NCI-H146 (cell line): ENCODE measurements around the gene CCDC146.

Experiments used
- DNase-seq: peaks from one replicate; lab custom pipeline; 2025; lab: John Stamatoyannopoulos, UW

The CCDC146 gene

DNA sequence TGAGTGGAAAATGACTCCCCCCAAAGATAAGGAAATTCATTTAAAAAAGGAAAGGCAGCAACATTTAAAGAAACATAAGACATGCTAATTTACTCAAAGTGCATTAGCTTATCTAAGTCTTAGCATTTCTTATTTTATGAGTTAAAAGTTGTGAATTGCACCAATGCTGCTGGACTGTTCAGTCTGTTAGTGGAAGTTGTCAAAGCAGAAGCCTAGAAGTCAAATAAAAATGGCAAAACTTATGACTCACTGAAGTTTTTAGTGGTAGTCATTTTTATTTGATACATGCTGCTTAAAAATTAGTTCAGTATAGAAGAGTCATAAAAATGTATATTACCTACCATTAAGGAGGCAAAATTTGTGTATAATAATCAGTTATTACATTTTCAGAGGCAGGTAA lies 168.0 kb downstream of the CCDC146 start:
- DNase-seq: no peak

- no peak for DNase-seq
Measured at GRCh38 chr7:77293046-77293445, 170.6 kb downstream of the CCDC146 start.

DNA sequence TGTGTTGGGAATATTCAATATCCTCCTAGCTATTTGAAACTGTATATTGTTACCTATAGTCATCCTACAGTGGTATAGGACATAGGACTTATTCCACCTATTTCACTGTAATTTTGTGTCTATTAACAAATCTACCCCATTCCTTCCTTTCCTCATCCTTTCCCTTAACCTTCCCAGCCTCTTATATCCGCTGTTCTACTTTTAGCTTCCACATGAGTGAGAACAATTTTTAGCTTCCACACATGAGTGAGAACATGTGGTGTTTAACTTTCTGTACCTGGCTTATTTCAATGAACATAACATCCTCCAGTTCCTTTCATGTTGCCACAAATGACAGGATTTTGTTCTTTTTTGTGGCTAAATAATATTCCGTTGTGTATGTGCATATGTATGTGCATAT lies 173.1 kb downstream of the CCDC146 start:
- no peak for DNase-seq

DNA sequence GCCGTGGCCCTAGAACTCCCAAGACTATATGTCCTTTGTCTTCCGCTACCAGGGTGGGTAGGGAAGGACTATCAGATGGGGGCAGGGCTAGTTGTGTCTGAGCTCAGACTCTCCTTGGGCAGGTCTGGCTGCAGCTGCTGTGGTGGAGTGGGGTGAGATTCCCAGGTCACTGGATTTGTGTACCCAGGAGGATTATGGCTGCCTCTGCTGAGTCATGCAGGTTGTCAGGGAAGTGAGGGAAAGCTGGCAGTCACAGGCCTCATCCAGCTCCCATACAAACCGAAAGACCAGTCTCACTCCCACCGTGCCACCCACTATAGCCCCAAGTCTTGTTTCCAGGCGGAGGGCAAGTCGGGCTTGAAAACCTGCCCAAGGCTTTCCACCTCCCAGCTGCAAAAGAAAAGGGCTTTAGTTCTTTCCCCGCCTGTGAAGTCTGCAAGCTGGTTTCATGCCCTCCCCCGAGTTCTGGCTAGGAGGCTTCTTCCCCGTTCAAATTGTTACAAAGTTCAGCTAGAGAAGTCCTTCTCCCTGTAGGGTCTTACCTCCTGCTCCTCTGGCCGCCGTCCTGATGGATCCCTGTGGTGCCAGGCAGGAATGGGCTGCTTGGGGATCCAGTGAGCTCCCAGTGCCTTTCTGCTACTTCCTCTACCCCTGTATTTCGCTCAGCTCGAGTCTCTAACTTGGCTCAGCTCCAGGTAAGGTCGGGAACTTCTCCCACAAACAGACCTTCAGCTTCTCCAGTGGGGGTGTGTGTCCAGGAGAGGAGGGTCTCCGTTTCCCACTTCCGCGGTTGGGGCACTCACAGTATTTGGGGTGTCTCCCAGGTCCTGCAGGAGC lies 184.0 kb downstream of the CCDC146 start:
- no peak for DNase-seq

- DNase-seq: no peak
Measured at GRCh38 chr7:77308792-77309191, 186.4 kb downstream of the CCDC146 start.

GRCh38 chr7:77309714-77310220 lies 187.4 kb downstream of the CCDC146 start:
- DNase-seq: no peak

GRCh38 chr7:77310982-77311381 lies 188.6 kb downstream of the CCDC146 start:
- peak; percentile 23 for DNase-seq

DNA sequence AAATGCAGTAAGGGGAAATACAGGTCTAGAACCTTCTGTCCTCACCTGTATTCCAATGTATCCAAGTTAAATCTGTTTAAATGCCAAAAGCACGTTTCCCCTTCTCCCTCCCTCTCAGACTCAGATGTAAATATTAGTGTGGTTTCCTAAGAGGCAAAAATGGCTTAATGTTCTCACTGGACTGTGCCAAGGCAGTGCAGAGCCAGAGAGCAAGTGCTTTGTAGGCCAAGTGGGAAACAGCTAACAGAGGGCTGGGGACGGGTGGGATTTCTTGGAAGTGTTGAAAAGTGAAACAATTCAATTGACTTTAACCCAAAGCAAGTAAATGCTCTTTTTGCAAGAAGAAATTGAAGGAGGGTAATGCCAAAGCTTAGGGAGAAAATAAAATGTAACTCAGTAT lies 190.7 kb downstream of the CCDC146 start:
- no peak for DNase-seq

- DNase-seq: no peak
Measured at GRCh38 chr7:77313876-77314480, 191.6 kb downstream of the CCDC146 start.

- no peak for DNase-seq
Measured at GRCh38 chr7:77315182-77315591, 192.8 kb downstream of the CCDC146 start.

DNA sequence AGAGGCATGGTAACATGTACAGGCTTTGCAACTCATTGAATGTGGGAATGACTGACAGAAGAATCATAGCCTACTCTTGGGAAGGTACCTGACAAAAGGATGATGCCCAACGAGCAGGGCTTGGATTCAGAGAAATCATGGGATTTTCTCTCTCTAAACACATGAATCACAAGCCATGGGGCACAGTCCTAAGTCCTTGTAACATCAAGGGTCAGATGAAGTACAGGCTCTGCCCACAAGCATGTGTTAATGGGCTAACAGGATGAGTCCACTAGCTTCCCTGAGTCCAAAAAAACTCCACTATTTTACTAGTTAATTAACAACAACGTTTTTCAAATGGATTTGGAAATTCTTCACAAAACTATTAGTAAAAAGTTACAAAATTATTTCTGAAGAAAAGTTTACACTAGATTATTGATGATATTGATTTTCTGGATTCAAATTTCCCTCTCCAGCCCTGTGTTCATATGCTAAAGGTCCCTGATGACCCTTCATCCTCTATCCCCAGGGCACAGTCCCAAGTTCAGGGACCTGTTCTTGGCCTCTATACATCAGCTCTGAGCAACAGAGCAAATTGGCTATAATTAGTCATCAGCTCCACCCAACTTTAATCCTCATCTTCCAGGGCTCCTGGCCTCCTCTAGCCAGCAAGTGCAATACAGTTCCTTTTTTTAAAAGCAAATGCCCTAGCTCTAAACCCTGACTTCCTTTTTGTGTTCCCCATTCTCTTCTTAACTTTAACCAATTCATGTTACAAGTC lies 194.0 kb downstream of the CCDC146 start:
- peak; percentile 22 for DNase-seq

DNA sequence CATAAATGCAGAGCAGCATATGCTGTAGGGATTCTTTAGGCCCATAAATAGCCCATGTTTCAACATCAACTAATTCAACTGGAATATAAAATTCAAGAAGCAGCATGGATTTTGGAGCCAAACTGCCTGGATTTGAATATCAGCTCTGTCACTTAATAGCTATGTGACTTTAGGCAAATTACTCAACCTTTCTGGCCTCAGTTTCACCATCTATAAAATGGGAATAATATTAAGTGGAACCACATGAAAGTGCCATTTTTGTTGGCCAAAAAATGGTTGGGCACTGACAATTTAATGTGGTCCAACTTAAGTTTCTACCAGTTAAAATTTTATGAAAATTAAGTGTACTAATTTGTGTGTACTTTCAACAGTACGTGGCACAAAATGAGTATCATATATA lies 195.6 kb downstream of the CCDC146 start:
- DNase-seq: no peak

GRCh38 chr7:77320137-77320536 lies 197.7 kb downstream of the CCDC146 start:
- DNase-seq: no peak

DNA sequence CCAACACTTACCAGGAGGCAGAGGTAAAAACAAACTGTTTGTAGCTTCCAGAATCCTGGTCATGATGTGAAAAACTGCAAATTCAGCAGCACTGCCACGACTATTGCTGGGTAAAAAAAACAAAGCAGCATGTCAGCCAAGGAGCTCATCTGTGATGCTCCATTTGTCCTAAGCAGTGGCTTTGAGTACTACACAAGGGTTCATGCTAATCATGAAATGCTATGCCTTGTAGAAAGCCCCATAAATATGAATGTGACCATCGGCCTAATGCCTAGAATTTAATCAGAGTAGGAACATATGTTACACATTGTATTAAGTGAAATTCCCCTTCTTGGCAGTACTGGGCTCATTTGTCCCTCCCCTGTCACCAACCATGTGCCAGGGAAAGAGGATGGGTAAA lies 198.3 kb downstream of the CCDC146 start:
- no peak for DNase-seq

DNA sequence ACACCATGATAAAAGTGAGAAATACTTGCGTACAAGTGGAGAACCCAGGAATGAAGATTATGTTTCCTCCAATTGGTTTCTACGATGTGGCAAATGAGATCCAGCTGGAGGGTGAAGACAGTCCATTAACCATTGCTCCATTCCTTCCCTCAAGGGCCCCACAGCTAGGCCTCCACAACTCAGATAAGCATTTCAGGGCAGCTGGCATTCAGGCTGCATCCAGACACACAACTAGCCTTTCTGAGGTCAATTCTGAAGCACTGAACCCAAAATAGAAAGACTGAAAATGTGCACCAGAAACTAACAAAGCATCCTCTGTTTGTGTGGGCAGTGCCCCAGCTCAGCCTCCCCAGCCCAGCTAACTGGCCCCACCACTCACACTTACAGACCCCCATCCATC lies 198.9 kb downstream of the CCDC146 start:
- no peak for DNase-seq

GRCh38 chr7:77326131-77326530 lies 203.7 kb downstream of the CCDC146 start:
- no peak for DNase-seq

DNA sequence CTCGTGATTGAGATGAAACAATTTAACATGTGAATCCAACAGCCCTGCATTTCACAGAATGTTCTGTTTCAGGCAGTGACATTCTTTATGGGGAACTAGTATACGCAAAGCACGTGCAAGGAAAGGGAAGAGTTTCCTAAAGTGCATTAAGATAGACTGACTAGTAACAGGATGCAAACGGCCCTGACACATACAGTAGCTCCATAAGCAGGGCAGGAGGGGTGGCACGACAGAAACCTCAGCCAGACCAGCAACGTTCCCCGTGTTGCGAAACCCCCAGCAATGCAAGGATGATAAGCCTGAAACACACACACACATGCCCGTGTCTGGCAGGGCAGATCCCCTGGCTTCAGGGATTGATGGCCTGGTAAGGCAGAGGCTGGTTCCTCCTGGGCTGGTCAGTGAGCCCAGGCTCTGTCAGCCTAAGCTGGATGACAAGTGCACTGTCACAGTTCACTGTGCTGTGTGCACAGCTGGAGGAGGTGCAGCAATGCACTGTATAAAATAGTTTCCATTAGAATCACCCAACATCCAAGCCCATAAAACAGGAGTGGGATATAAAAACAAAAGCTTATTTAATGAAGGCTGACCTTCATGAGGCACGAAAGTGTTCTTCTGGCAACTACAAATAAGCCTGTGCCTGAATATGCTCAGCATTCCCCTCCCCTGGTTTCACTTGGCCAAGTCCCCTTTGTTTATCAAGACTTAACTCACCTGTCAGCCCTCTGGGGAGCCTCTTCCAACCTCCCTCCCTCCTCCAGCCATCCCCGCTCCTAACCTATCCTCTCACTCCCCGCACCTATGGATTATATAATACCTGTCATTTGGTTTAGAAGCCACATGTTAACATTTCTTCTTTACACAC lies 204.9 kb downstream of the CCDC146 start:
- peak; percentile 59 for DNase-seq

DNA sequence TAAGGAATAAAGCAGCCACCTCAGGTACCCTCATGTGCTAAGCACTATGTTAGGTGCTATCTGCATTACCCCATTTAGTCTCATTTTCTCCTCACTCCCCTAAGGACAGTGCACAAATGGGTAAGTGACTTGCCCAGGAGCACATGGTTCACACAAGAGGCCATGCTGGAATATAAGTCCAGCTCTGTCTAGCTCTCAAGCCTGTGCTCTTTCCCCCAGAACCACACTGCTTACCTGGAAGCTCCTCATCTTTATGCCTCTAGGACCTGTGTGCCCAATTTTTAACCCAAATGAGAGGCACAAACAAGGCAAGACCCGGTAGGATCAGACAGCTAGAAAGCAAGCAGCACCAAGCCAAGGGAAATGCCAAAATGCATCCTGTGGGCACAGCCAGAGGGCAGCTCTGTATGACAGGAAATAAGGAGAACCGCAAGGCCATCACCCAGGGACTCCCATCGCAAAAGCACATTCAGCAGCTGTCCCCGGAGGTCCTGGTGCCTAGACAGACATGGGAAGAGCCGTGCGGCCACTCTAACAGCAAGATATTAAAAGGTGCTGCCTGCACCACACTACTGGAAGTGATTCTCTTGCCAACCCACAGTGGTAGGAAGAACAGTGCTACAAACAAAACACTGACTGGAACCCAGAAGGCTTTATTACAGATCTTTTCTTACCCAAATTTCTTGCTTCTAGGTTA lies 205.7 kb downstream of the CCDC146 start:
- peak; percentile 16 for DNase-seq

- DNase-seq: no peak
Measured at GRCh38 chr7:77328669-77329068, 206.3 kb downstream of the CCDC146 start.

DNA sequence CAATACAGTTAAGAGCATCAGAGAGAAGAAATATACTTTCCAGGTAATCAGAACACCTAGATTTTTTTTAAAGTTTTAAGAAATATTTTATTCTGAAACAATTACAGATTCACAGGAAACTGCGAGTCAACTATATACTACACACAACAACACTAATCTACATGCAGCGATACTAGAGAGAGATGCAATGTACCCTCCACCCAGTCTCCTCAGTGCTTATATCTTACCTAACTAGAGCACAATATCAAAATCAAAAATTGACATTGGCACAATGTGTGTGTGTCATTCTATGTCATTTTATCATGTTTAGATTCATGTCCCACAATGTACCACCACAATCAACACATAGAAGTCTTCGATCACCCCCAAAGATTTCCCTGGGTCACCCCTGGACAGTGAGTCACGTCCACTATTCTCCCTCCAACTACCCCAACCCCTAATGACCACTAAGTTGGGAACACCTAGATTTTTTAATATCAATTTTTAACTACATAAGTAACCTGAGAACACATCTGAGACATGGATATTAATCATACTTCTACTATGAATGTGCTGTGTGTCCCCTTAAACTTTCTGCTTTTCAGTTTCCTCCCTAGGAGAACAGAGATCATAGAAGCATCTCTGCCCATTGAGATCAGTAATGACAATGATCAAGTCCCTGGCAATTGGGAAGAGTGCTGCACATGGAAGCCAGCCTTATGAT lies 207.2 kb downstream of the CCDC146 start:
- DNase-seq: no peak
